ENCODE measurements around the gene B3GNT2. TPM values are rescaled to one million over a fixed set of nuclear protein-coding genes. Genes with fewer than 3 reads are reported as not detected.

Gene B3GNT2
- total RNA-seq, 2 experiments from 2014 or later, result 32.5 to 43.1 TPM

DNA sequence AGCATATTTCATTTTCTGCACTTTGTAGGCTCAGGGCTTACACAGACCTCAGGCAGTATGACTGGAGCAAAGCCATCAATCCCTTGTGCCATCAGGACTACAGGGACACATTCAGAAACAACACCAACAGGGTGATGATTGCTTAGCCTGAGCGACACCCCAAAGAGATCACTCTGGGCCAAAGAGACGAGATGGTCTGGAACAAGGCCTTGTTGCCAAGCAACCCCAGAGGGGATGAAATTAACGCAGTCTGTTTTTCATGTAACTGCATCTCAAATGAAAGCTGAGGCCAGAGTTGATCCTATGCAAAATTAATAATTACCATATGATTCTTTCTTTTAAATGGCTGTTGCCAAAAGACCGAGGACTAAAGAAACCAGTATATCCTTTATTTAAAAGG lies 20.2 kb upstream of the B3GNT2 start:
- Mint-ChIP-seq H3K36me3 (no peaks in the 10 kb centered on the region), H3K4me1 (no peaks in the 10 kb centered on the region), H3K27ac (no peak overlapping the region), H3K27me3 (no peaks in the 10 kb centered on the region), H3K4me3 (no peak overlapping the region), H3K9me3 (ENCODE audit: low read depth) (no peaks in the 10 kb centered on the region)
- ATAC-seq (no peak), DNase-seq (no peak)
- CTCF ChIA-PET, result no interaction called here

DNA sequence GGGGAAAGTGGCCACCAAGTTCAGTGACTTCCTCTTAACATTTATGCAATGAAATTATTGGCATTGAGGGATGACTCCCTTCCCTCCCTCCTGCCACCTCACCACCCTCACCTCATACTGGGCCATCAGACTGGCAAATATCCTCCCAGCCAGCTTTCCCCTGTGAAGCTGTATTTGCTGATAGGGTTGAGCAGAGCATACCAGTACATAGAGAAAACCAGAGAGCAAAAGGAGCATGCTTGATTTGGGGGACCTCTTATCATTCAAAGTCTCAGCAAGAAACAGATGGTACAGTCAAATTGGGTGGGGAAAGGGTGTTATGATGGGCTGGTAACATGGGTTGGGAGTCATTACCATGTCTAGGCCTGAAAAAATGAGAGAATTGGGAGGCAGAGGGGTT lies 19.1 kb upstream of the B3GNT2 start:
- H3K27me3 Mint-ChIP-seq, result no peaks in the 10 kb centered on the region
- H3K4me1 Mint-ChIP-seq, result no peaks in the 10 kb centered on the region
- no peak overlapping the region for H3K4me3 Mint-ChIP-seq
- no peaks in the 10 kb centered on the region for H3K9me3 Mint-ChIP-seq (ENCODE audit: low read depth)
- CTCF ChIA-PET, result interaction anchor here (0.6 kb wide), 1 partner anchor 12 kb away, joined by 3 read pairs; no protein-coding TSS in a partner anchor
- no peaks in the 10 kb centered on the region for H3K36me3 Mint-ChIP-seq
- ATAC-seq, result no peak
- no peak for DNase-seq
- no peak overlapping the region for H3K27ac Mint-ChIP-seq

DNA sequence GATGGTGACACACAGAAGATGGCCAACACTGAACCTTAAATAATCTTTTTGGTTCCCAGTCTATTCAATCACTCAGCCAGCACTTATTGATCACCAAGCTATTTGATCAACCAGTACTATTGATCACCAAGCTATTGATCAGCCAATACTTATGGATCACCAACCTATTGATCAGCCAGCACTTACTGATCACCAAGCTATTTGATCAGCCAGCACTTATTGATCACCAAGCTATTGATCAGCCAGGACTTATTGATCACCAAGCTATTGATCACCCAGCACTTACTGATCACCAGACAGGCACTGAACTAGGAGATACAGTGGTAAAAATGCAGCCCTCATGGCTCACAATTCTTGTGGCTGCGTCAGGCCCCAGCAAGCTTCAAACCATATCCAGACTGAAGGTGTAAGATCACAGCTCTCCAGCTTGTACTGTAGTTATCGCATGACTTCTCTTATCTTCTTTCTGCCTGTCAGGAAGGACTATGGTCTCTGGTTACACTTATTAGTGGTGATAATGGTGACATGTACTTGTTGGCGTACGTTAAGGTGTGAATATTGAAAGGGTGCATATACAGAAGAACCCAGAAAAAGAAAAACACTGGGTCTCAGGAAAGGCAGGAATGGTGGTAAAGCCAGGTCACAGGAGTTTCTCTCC lies 18.4 kb upstream of the B3GNT2 start:
- CTCF ChIA-PET, result no interaction called here
- H3K4me3 Mint-ChIP-seq, result no peak overlapping the region
- ATAC-seq, result no peak
- H3K4me1 Mint-ChIP-seq, result no peaks in the 10 kb centered on the region
- H3K9me3 Mint-ChIP-seq (ENCODE audit: low read depth), result no peaks in the 10 kb centered on the region
- H3K27me3 Mint-ChIP-seq, result no peaks in the 10 kb centered on the region
- no peak overlapping the region for H3K27ac Mint-ChIP-seq
- no peaks in the 10 kb centered on the region for H3K36me3 Mint-ChIP-seq
- no peak for DNase-seq

DNA sequence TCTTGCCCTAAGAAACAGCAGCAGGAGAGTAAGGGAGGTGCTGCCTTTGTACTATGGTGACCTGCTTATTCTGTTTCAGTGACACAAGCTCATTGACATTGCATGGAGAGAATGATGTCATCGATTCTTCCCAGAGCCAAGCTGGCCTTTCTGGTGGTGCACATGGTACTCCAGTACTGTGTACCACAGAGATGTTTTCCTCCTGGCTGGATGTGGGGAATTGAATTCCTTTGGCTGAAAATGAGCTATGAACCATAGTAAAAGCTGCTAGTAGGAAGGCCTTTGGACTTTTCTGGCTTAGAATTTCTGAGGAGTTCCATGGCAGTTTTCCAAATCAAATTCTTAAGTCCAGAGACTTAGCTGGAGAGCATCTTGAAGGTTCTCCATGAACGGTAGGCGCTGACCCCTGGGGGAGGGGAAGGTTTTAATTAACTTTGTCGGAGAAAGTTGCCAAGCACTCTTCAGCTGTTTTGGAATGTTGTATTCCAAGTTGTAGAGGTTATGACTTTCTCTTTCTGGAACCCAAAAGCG lies 17.1 kb upstream of the B3GNT2 start:
- Mint-ChIP-seq H3K9me3 (ENCODE audit: low read depth) (no peaks in the 10 kb centered on the region), H3K4me1 (no peaks in the 10 kb centered on the region), H3K27ac (no peak overlapping the region), H3K4me3 (no peak overlapping the region), H3K36me3 (no peaks in the 10 kb centered on the region), H3K27me3 (no peaks in the 10 kb centered on the region)
- no peak for DNase-seq
- CTCF ChIA-PET, result interaction anchor here (0.6 kb wide), 1 partner anchor 50 kb away, joined by 3 read pairs; no protein-coding TSS in a partner anchor
- no peak for ATAC-seq

DNA sequence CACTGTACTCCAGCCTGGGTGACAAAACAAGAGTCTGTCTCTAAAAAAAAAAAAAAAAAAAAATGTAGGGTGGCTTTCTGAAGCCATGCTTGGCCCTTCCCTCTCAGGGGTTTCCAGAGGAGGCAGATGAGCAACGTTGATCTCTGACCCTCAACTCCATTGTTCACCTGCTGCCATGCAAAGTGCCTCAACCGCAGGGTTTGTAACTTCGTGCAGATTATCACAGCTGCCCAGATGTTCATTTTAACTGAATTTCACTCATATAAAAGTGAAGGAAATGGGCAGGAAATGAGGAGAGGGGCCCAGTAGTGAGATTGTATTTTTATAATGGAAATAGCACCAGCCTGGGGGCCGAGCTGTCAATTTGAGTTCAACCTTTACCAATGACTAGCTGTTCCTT lies 14.9 kb upstream of the B3GNT2 start:
- CTCF ChIA-PET, result interaction anchor here (0.7 kb wide), 1 partner anchor 313 kb away, joined by 3 read pairs; no protein-coding TSS in a partner anchor

DNA sequence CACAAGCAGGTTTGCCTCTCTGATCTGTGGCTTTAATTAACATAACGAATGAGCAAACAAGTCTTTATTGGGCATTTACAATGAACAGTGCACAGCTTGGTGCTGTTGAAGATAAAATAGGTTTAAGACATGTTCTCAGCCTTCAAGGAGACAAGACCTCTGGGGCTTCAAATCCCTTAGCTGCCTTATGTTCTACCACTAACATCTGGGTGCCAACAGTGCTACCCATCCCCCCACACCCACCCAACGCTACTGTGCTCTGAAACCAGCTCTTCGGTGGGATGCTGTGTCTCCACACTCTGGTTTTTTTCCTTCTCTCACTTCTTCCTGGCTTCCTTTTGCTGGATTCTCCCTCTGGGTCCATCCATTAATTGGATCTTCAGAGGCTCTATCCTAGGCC lies 14.1 kb upstream of the B3GNT2 start:
- DNase-seq (no peak), ATAC-seq (no peak)
- Mint-ChIP-seq H3K27me3 (no peaks in the 10 kb centered on the region), H3K4me1 (no peaks in the 10 kb centered on the region), H3K27ac (no peak overlapping the region), H3K4me3 (no peak overlapping the region), H3K36me3 (no peaks in the 10 kb centered on the region), H3K9me3 (ENCODE audit: low read depth) (no peaks in the 10 kb centered on the region)
- CTCF ChIA-PET, result no interaction called here

More for the DNA sequence above, 14.9 kb upstream of the B3GNT2 start:
- ATAC-seq (no peak), DNase-seq (no peak)
- Mint-ChIP-seq H3K4me3 (no peak overlapping the region), H3K27ac (no peak overlapping the region), H3K27me3 (no peaks in the 10 kb centered on the region), H3K9me3 (ENCODE audit: low read depth) (no peaks in the 10 kb centered on the region), H3K4me1 (no peaks in the 10 kb centered on the region), H3K36me3 (no peaks in the 10 kb centered on the region)

DNA sequence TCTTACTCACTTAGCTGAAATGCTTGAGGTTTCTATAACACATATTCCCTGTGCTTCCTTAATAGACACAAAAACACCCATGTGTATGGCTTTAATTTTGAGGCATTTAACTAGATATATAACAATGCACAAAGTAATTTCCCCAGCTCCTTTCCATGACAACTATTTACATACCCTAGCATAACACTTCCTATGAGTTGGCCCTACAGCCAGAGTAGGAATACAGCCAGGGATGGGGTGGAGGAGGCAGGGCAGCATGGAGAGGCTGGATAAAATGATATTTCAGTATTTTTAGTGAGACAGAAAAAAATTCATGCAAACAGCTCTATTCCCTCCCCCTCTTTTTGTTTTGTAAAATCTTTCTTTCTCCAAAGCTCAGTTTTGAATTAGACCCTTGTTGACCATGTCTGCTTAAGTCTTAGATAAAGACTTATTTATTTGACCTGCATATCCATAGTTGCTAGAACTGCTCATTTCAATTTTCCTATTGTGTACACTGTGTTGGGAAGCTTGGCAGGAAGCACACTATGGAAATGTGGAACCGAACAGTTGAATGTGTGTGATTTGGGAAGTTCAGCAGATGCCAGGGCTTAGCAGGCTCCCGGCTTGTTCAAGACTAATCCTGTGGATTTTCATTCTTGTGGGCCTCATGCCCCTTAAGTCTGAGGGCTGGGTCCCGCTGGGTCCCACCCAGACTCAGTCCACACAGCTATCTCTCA lies 11.2 kb upstream of the B3GNT2 start:
- Mint-ChIP-seq H3K9me3 (ENCODE audit: low read depth) (no peaks in the 10 kb centered on the region), H3K4me3 (no peak overlapping the region), H3K27ac (no peak overlapping the region), H3K36me3 (no peaks in the 10 kb centered on the region), H3K4me1 (no peaks in the 10 kb centered on the region), H3K27me3 (no peaks in the 10 kb centered on the region)
- CTCF ChIA-PET, result no interaction called here
- DNase-seq (no peak), ATAC-seq (no peak)

DNA sequence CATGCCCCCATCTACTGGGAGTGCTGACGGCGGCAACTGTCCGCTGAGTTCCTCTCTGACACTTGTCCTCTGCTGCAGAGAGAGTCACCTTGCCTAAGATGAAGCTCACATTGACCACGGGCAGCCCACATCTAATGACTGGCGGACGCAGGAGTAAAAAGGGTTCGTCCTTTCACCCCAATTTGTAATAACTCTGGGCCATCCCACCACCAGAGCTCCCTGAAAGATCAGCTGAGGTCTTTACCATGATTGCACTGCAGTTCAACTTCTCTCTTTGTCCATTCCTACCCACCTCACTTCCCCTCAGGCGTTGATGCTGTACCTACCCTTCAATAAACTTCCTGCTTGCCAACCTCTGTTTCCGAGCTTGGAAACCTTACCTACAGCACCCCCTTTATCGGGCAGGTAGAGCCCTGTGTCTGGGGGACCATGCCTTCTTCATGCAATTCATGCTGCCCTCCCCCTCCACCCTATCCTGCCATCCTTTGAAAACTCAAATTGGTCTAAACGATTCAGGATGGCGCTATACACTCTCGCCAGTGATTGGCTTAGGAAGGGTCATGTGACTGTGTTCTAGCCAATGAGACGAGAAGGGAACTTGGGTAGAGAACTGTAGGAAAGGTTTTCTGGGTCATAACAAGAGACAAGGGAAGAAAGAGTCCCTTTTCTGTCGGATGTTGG lies 10.3 kb upstream of the B3GNT2 start:
- Mint-ChIP-seq H3K36me3 (no peaks in the 10 kb centered on the region), H3K4me1 (no peaks in the 10 kb centered on the region), H3K9me3 (ENCODE audit: low read depth) (no peaks in the 10 kb centered on the region), H3K27me3 (no peaks in the 10 kb centered on the region), H3K27ac (no peak overlapping the region), H3K4me3 (no peak overlapping the region)
- ATAC-seq (no peak), DNase-seq (no peak)
- CTCF ChIA-PET, result no interaction called here

DNA sequence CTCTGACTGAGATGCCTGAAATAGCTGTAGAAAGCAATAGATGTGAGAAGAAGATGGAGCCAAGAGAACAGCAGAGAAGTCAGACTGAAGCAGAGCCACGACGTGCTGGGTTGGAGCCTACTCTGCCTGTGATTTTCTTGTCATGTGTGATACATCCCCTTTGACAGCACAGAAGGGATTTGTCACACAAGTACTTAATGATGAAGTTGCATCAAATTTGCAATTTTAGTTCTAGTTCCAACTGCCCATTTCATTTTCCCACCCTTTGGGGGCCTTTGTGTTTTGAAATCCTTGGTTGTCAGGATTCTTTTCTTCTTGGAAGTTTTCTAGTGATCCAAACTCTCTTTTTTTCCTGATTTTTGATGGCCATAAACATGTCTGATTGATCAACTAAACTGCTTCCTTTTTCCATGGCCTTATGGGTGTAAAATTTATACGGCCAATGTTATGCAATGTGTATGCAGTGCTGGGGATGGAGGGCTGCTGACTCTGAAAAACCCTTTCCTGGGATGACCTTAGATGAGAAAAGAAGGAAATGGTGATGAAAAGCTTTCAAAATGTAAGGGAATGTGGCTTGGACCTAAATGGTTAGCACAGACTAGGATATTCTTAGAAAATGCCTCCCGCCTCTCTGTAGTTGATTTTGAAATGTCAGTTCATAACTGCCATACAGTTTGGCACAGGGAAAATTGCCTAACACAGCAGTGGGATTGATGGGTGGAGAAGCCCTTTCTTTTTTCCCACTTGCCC lies 9.6 kb upstream of the B3GNT2 start:
- H3K9me3 Mint-ChIP-seq (ENCODE audit: low read depth), result no peaks in the 10 kb centered on the region
- ATAC-seq (no peak), DNase-seq (no peak)
- H3K4me3 Mint-ChIP-seq, result no peak overlapping the region
- CTCF ChIA-PET, result no interaction called here
- no peaks in the 10 kb centered on the region for H3K36me3 Mint-ChIP-seq
- H3K4me1 Mint-ChIP-seq, result no peaks in the 10 kb centered on the region
- no peak overlapping the region for H3K27ac Mint-ChIP-seq
- no peaks in the 10 kb centered on the region for H3K27me3 Mint-ChIP-seq

DNA sequence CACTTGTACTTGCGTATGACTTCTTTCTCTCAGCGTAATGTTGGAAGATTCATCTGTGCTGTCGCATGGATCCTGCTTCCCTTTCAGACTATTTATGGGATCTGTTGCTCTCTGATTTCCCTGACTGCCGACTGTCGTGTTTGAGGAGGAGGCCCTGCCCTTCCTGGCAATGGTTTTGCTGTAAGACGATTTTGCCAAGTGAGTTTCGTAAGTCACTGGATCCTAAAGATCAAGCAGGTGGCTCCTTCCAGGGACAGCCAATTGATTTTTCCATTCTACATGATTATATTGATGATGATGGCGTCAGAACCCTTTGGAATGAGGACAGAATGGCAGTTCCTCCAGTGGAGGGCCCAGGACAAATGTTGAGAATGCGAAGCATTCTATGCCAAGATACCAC lies 8.7 kb upstream of the B3GNT2 start:
- H3K4me3 Mint-ChIP-seq, result no peak overlapping the region
- no peak overlapping the region for H3K27ac Mint-ChIP-seq
- no peaks in the 10 kb centered on the region for H3K4me1 Mint-ChIP-seq
- DNase-seq (no peak), ATAC-seq (no peak)
- H3K9me3 Mint-ChIP-seq (ENCODE audit: low read depth), result no peaks in the 10 kb centered on the region
- CTCF ChIA-PET, result no interaction called here
- no peaks in the 10 kb centered on the region for H3K36me3 Mint-ChIP-seq
- no peaks in the 10 kb centered on the region for H3K27me3 Mint-ChIP-seq

DNA sequence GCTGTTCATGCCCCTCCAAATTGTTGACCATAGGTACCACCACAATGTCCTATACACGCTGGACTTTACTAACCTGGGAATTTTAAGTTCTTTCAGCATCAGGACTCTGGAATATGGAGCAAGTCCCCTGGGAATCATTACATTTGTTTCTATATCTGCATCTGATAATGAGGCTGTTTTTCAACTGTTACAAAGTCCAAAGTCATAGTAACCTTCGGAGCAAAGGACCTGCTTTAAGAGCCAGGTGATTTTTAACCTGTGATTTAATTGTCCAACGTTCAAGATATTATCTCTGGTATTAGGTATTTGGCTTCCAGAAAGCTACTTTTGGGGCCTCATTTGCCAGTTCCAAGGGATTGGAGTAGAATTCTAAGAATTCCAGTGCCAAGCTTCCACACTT lies 7.5 kb upstream of the B3GNT2 start:
- H3K4me1 Mint-ChIP-seq, result peaks cover 6% of the 10 kb centered on the region
- DNase-seq (no peak), ATAC-seq (no peak)
- H3K27ac Mint-ChIP-seq, result no peak overlapping the region
- no peaks in the 10 kb centered on the region for H3K9me3 Mint-ChIP-seq (ENCODE audit: low read depth)
- H3K4me3 Mint-ChIP-seq, result no peak overlapping the region
- no peaks in the 10 kb centered on the region for H3K27me3 Mint-ChIP-seq
- no peaks in the 10 kb centered on the region for H3K36me3 Mint-ChIP-seq
- CTCF ChIA-PET, result no interaction called here

DNA sequence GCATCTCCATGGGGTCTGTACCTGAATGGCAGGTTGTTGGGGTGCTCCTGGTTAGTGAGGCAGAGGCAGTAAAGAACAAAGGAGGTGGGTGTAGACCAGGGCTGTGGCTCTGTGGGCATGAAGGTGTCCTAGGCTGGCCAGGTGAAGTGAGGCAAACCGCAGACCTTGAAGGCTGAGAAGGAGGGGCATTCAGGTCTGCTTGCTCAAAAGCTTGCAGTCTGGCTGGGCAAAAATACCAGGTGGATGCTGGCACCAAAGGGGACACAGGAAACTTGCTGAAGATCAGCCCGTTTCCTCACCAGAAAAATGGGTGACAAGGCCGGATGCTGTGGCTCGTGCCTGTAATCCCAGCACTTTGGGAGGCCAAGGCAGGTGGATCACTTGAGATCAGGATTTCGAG lies 6.7 kb upstream of the B3GNT2 start:
- ATAC-seq (no peak), DNase-seq (no peak)
- no peaks in the 10 kb centered on the region for H3K36me3 Mint-ChIP-seq
- no peak overlapping the region for H3K27ac Mint-ChIP-seq
- H3K27me3 Mint-ChIP-seq, result no peaks in the 10 kb centered on the region
- H3K4me1 Mint-ChIP-seq, result peaks cover 6% of the 10 kb centered on the region
- H3K4me3 Mint-ChIP-seq, result no peak overlapping the region
- CTCF ChIA-PET, result no interaction called here
- H3K9me3 Mint-ChIP-seq (ENCODE audit: low read depth), result no peaks in the 10 kb centered on the region

DNA sequence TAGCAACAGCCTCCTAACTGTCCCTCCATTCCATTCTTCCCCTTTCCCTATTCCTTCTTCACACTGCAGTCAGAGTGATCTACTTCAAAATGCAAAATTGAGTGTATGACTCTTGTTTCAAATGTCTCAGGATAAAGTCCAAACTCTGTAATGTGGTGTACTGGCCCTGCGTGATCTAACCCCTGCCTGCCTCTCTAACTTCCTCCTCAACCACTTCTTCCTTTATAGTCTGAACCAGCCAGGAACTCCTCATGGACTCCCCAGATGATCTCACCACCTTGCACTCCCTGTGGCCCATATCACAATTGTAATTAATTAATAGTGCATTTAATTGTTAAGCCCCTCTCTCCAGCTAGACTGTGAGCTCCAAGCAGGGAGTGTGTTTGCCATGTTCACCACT lies 3.1 kb upstream of the B3GNT2 start:
- ATAC-seq (no peak), DNase-seq (no peak)
- H3K4me1 Mint-ChIP-seq, result peaks cover 10% of the 10 kb centered on the region
- H3K27ac Mint-ChIP-seq, result no peak overlapping the region
- no peaks in the 10 kb centered on the region for H3K36me3 Mint-ChIP-seq
- no peak overlapping the region for H3K4me3 Mint-ChIP-seq
- H3K9me3 Mint-ChIP-seq (ENCODE audit: low read depth), result no peaks in the 10 kb centered on the region
- H3K27me3 Mint-ChIP-seq, result no peaks in the 10 kb centered on the region
- CTCF ChIA-PET, result no interaction called here
